Endothelial cell of umbilical vein (primary cell): ENCODE data around the gene AGO4. TPM values are rescaled to one million over a fixed set of nuclear protein-coding genes. Genes with fewer than 3 reads are reported as not detected.

Source experiments
- BruUV-seq: library from RNA; stranded (reverse); fragments of 400-500 nt; replicated peaks from 2 replicates; lab custom pipeline; 2021; lab: Mats Ljungman, UMichigan
- CTCF ChIA-PET: fragments of 300-600, 350-600 bp; sonication (Branson Sonifier 250); formaldehyde crosslinking; loops from one replicate; lab custom pipeline; 2021; ENCODE audit warnings: antibody characterized with exemption, inconsistent platforms; lab: Charles Lee
- POLR2A ChIA-PET: fragments of 300-600, 350-600 bp; sonication (Branson Sonifier 250); formaldehyde crosslinking; loops from one replicate; lab custom pipeline; 2021; ENCODE audit warnings: antibody characterized with exemption, inconsistent platforms; lab: Charles Lee
- DNase-seq: peaks from one replicate; pipeline ENCODE4 v3.0.0-alpha.2; 2011; ENCODE audit warnings: low read depth, low spot score
- FAIRE-seq: peaks from 2 replicates; lab custom pipeline; 2011; peaks lifted over from hg19 to GRCh38; lab: Jason Lieb, UNC
- H2AFZ ChIP-seq: 2 replicates; pipeline ENCODE4 v1.6.0; 2012; ENCODE audit warnings: low read depth, low read length, control low read depth, inconsistent platforms
- H3K27ac ChIP-seq: 2 replicates; pipeline ENCODE4 v1.5.1; 2011; ENCODE audit warnings: low read depth, mild to moderate bottlenecking, control low read depth, low read length, moderate library complexity; ENCODE audit not compliant: insufficient read depth
- H3K27me3 ChIP-seq, 2 experiments: 2 replicates each; pipeline versions ENCODE4 v1.6.0 to v1.6.1; 2011; ENCODE audit warnings: low read length in 2 of 2, mixed read lengths in 1 of 2; ENCODE audit not compliant: control insufficient read depth in 2 of 2, insufficient read depth in 2 of 2
- H3K36me3 ChIP-seq, 2 experiments: 2 replicates in 1 of 2; 3 replicates in 1 of 2; pipeline ENCODE4 v1.5.1; 2011; ENCODE audit warnings: low read length in 2 of 2, mild to moderate bottlenecking in 1 of 2, moderate library complexity in 1 of 2; ENCODE audit not compliant: control insufficient read depth in 2 of 2, insufficient read depth in 2 of 2; ENCODE audit errors: extremely low read depth in 1 of 2
- H3K4me1 ChIP-seq: 3 replicates; pipeline ENCODE4 v1.5.1; 2011; ENCODE audit warnings: mild to moderate bottlenecking, low read length; ENCODE audit not compliant: control insufficient read depth, insufficient read depth; ENCODE audit errors: extremely low read depth
- H3K4me2 ChIP-seq: 2 replicates; pipeline ENCODE4 v1.6.1; 2011; ENCODE audit warnings: low read length, control low read depth, mixed read lengths; ENCODE audit not compliant: insufficient read depth
- H3K4me3 ChIP-seq, 3 experiments: fragments of 200-600 bp in 1 of 3; sonication (generic), shearing (Covaris generic) in 1 of 3; replicated peaks in 1 of 3; 2 replicates each; pipeline ENCODE4 v1.5.1; 2011 to 2016; ENCODE audit warnings: control low read depth in 3 of 3, low read length in 3 of 3, mild to moderate bottlenecking in 2 of 3, inconsistent platforms in 1 of 3, low read depth in 1 of 3, moderate library complexity in 1 of 3; ENCODE audit not compliant: insufficient read depth in 1 of 3
- H3K79me2 ChIP-seq: 2 replicates; pipeline ENCODE4 v1.6.0; 2012; ENCODE audit warnings: low read length, inconsistent platforms; ENCODE audit not compliant: control insufficient read depth, insufficient read depth
- H3K9ac ChIP-seq: replicated peaks from 2 replicates; pipeline ENCODE3; 2011; ENCODE audit warnings: low read length, control low read depth; ENCODE audit not compliant: insufficient read depth; ENCODE audit errors: extremely low read depth
- H3K9me1 ChIP-seq: replicated peaks from 3 replicates; pipeline ENCODE4 v1.6.0; 2011; ENCODE audit warnings: mild to moderate bottlenecking, low read length; ENCODE audit not compliant: control insufficient read depth, insufficient read depth; ENCODE audit errors: extremely low read depth
- H3K9me3 ChIP-seq: replicated peaks from 2 replicates; pipeline ENCODE4 v1.5.1; 2012; ENCODE audit warnings: low read length, inconsistent platforms; ENCODE audit not compliant: control insufficient read depth, insufficient read depth
- H4K20me1 ChIP-seq: replicated peaks from 2 replicates; pipeline ENCODE3; 2011; ENCODE audit warnings: mild to moderate bottlenecking, low read length; ENCODE audit not compliant: control insufficient read depth, insufficient read depth; ENCODE audit errors: extremely low read depth
- EZH2 ChIP-seq: IDR thresholded peaks from 2 replicates; pipeline ENCODE4 v1.6.1; 2012; ENCODE audit warnings: borderline replicate concordance, low read depth, mild to moderate bottlenecking, moderate library complexity, low read length, inconsistent platforms; ENCODE audit not compliant: severe bottlenecking
- FOS ChIP-seq: IDR thresholded peaks from 2 replicates; pipeline ENCODE4 v1.6.1; 2011; ENCODE audit warnings: mild to moderate bottlenecking, low read length, moderate library complexity, borderline replicate concordance; ENCODE audit not compliant: insufficient read depth
- GATA2 ChIP-seq: IDR thresholded peaks from 2 replicates; pipeline ENCODE4 v1.7.0; 2011; ENCODE audit warnings: low read depth, mild to moderate bottlenecking, moderate library complexity, mixed read lengths, low read length; ENCODE audit not compliant: insufficient read length, insufficient read depth
- JUN ChIP-seq: IDR thresholded peaks from 2 replicates; pipeline ENCODE4 v1.6.1; 2011; ENCODE audit warnings: borderline replicate concordance, low read depth; ENCODE audit not compliant: insufficient read length, insufficient read depth
- MYC ChIP-seq: IDR thresholded peaks from one replicate; pipeline ENCODE4 v1.6.1; 2011; ENCODE audit warnings: mild to moderate bottlenecking, low read depth, low read length
- POLR2A ChIP-seq: IDR thresholded peaks from 2 replicates; pipeline ENCODE4 v1.6.1; 2012; ENCODE audit warnings: low read depth, mild to moderate bottlenecking, control low read depth, low read length
- POLR2AphosphoS5 ChIP-seq: IDR thresholded peaks from 2 replicates; pipeline ENCODE4 v1.6.1; 2012; ENCODE audit warnings: low read depth, mild to moderate bottlenecking, control low read depth, low read length, moderate library complexity; ENCODE audit not compliant: insufficient read depth
- dilution Hi-C: fragments of 300-500 bp; cut with MboI; formaldehyde crosslinking; loops from one replicate; pipeline ENCODE4 v1.15.0; 2019; ENCODE audit warnings: low sequenced_read_pairs; ENCODE audit not compliant: extremely low pct_ligation_motif_present
- intact Hi-C: fragments of 100-400 bp; cut with micrococcal nuclease; formaldehyde crosslinking; loops from one replicate; pipeline ENCODE4 v1.10.0; 2022
- polyA plus RNA-seq, 4 experiments: library from polyadenylated mRNA; depleted of rRNA in 3 of 4; stranded (reverse) in 3 of 4; unstranded in 1 of 4; fragments of >200 nt; gene quantifications; 2 replicates each; pipeline versions ENCODE4 v1.2.1 to v1.2.3, GENCODE V29; 2011 to 2012; ENCODE audit warnings: missing spikeins in 1 of 4
- total RNA-seq: library from RNA; stranded (reverse); gene quantifications from 2 replicates; pipeline ENCODE4 v1.2.3, GENCODE V29; 2021
- TF ChIP-seq, protein P1 (sequence below): IDR thresholded peaks from 2 replicates; pipeline ENCODE4 v1.6.1; 2011; ENCODE audit not compliant: insufficient read depth, insufficient read length
- TF ChIP-seq, protein P2 (sequence below), 2 donors: IDR thresholded peaks; 1 replicate in 1 of 2; 2 replicates in 1 of 2; pipeline ENCODE4 v1.5.1; 2011; ENCODE audit warnings: low read length in 2 of 2, mild to moderate bottlenecking in 2 of 2, moderate library complexity in 2 of 2, control low read depth in 1 of 2, inconsistent platforms in 1 of 2, low read depth in 1 of 2; ENCODE audit not compliant: insufficient read depth in 1 of 2; ENCODE audit errors: extremely low read depth in 1 of 2

The AGO4 gene
- total and polyA plus RNA-seq, 2 donors (not counting 3 experiments of a cell fraction or from before 2014, with no cell fraction given) = 11.1 to 19.8 TPM

DNA sequence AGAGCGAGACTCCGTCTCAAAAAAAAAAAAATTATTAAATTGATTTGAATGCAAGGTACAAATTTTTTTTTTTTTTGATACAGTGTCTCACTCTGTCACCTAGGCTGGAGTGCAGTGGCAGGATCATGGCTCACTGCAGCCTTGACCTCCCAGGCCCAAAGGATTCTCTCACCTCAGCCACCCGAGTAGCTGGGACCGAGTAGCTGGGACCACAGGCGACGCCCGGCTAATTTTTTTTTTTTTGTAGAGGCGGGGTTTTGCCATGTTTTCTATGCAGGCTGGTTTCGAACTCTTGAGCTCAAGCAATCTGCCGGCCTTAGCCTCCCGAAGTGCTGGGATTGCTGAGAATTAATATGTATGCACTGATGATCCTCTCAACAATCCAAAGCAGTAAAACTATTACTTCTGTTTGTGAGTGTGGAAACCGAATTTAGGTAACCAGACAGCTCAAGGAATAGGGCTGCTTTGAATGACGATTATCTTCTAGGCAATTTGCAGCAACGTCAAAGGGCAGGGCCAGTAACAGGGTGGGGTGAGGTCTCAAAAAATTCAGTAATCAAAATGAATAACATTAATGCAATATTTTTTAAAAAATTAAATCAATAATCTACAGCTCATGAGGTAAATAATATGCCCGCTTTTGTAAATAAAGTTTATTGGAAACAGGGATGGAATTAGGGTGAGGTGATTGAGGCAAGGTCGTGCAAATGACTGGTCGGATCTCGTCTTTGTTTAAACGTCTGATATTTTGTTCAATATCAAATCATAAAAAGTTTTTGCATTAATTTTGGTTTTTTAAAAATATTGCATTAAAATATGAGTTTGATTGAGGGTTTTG is 39.2 kb upstream of the AGO4 start:
- Histone ChIP-seq H3K4me2 (peak overlapping the region; percentile 91), H3K4me3 (peak overlapping the region; percentile 39 to 71 (median 51)), H3K9ac (peak overlapping the region; percentile 71), H2AFZ (peak overlapping the region; percentile 66), H4K20me1 (no peaks in the 10 kb centered on the region), H3K36me3 (no peaks in the 10 kb centered on the region), H3K27ac (peak overlapping the region; percentile 76), H3K9me1 (no peaks in the 10 kb centered on the region), H3K9me3 (no peaks in the 10 kb centered on the region), H3K79me2 (peaks cover 28% of the 10 kb centered on the region), H3K27me3 (no peaks in the 10 kb centered on the region), H3K4me1 (peaks cover 7% of the 10 kb centered on the region)
- dilution Hi-C loops = no loop called here
- intact Hi-C loops = loop anchor here (1.0 to 2.0 kb wide), 3 partner anchors 128 to 909 kb away; partner anchors contain the start of genes PSMB2, SMIM12 and TFAP2E
- no peak for DNase-seq
- BruUV-seq = no TSS peak
- no peak for TF ChIP-seq EZH2
- TF ChIP-seq, protein P1, sequence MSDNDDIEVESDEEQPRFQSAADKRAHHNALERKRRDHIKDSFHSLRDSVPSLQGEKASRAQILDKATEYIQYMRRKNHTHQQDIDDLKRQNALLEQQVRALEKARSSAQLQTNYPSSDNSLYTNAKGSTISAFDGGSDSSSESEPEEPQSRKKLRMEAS = no peak
- no peak for TF ChIP-seq FOS
- TF ChIP-seq, protein P2, sequence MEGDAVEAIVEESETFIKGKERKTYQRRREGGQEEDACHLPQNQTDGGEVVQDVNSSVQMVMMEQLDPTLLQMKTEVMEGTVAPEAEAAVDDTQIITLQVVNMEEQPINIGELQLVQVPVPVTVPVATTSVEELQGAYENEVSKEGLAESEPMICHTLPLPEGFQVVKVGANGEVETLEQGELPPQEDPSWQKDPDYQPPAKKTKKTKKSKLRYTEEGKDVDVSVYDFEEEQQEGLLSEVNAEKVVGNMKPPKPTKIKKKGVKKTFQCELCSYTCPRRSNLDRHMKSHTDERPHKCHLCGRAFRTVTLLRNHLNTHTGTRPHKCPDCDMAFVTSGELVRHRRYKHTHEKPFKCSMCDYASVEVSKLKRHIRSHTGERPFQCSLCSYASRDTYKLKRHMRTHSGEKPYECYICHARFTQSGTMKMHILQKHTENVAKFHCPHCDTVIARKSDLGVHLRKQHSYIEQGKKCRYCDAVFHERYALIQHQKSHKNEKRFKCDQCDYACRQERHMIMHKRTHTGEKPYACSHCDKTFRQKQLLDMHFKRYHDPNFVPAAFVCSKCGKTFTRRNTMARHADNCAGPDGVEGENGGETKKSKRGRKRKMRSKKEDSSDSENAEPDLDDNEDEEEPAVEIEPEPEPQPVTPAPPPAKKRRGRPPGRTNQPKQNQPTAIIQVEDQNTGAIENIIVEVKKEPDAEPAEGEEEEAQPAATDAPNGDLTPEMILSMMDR (IDR thresholded peaks at IDR 0.05; ENCODE audit: extremely low read depth in 1 of 2, insufficient read depth in 1 of 2, low read depth in 1 of 2, low read length in 2 of 2) = no peak
- no peak for TF ChIP-seq POLR2A
- no peak for TF ChIP-seq JUN
- TF ChIP-seq GATA2 = no peak
- TF ChIP-seq MYC = no peak
- no peak for TF ChIP-seq POLR2AphosphoS5
- FAIRE-seq = no peak
- CTCF ChIA-PET = interaction anchor here (0.7 to 4.5 kb wide), 15 partner anchors 8 to 566 kb away, joined by 3 to 38 read pairs (median 4); no protein-coding TSS in a partner anchor
- POLR2A ChIA-PET = interaction anchor here (0.6 to 1.3 kb wide), 3 partner anchors 22 to 909 kb away, joined by 3 read pairs; partner anchors contain the start of gene SMIM12
